Liver (tissue), 9 donors: ENCODE data around the gene CSNK1G2. TPM values are rescaled to one million over a fixed set of nuclear protein-coding genes. Genes with fewer than 3 reads are reported as not detected.

Experiments used
- DNase-seq: peaks from one replicate; pipeline ENCODE4 v3.0.0-alpha.2; 2017; ENCODE audit warnings: low spot score
- H3K27ac ChIP-seq, 2 donors: one replicate each; pipeline ENCODE4 v1.7.0; 2013; ENCODE audit warnings: inconsistent platforms in 2 of 2, low read length in 2 of 2, control low read depth in 1 of 2, low read depth in 1 of 2, mild to moderate bottlenecking in 1 of 2
- H3K27me3 ChIP-seq, 4 donors: one replicate each; pipeline versions ENCODE4 v1.6.1 to v1.7.0; 2013; ENCODE audit warnings: low read length in 3 of 4, inconsistent platforms in 1 of 4, mild to moderate bottlenecking in 1 of 4, moderate library complexity in 1 of 4; ENCODE audit not compliant: control insufficient read depth in 4 of 4, insufficient read depth in 4 of 4
- H3K36me3 ChIP-seq, 4 donors: one replicate each; pipeline versions ENCODE4 v1.6.1 to v1.7.0; 2013; ENCODE audit warnings: low read length in 3 of 4, mild to moderate bottlenecking in 3 of 4, low read depth in 1 of 4, moderate library complexity in 1 of 4; ENCODE audit not compliant: control insufficient read depth in 4 of 4, insufficient read depth in 3 of 4
- H3K4me1 ChIP-seq, 4 donors: one replicate each; pipeline versions ENCODE4 v1.6.1 to v1.7.0; 2013; ENCODE audit warnings: low read length in 3 of 4, mild to moderate bottlenecking in 3 of 4, moderate library complexity in 1 of 4; ENCODE audit not compliant: control insufficient read depth in 4 of 4, insufficient read depth in 4 of 4
- H3K4me3 ChIP-seq, 3 donors: one replicate each; pipeline versions ENCODE4 v1.6.1 to v1.7.0; 2013; ENCODE audit warnings: low read length in 3 of 3, control low read depth in 1 of 3, low read depth in 1 of 3, mild to moderate bottlenecking in 1 of 3
- H3K9ac ChIP-seq, 2 donors: one replicate each; pipeline ENCODE4 v1.7.0; 2013; ENCODE audit warnings: low read length in 2 of 2, mild to moderate bottlenecking in 2 of 2, moderate library complexity in 2 of 2, control low read depth in 1 of 2, low read depth in 1 of 2
- H3K9me3 ChIP-seq, 4 donors: one replicate each; pipeline versions ENCODE4 v1.6.1 to v1.7.0; 2013; ENCODE audit warnings: low read length in 3 of 4; ENCODE audit not compliant: control insufficient read depth in 4 of 4
- ATF3 ChIP-seq: IDR thresholded peaks from 2 replicates; pipeline ENCODE4 v1.6.1; 2016; ENCODE audit warnings: antibody characterized with exemption
- CTCF ChIP-seq: fragments of 150-350 bp; IDR thresholded peaks from 2 replicates; pipeline ENCODE4 v1.5.1; 2017; ENCODE audit warnings: improper control_type of control experiment, low read depth, low read length; ENCODE audit not compliant: missing input control
- EGR1 ChIP-seq, 2 donors: IDR thresholded peaks; 2 replicates each; pipeline ENCODE4 v1.6.1; 2016 to 2018; ENCODE audit warnings: antibody characterized with exemption in 2 of 2, low read depth in 2 of 2
- FOXA1 ChIP-seq: IDR thresholded peaks from 2 replicates; pipeline ENCODE4 v1.6.1; 2016; ENCODE audit warnings: antibody characterized with exemption
- FOXA2 ChIP-seq: IDR thresholded peaks from 2 replicates; pipeline ENCODE4 v1.6.1; 2016; ENCODE audit warnings: antibody characterized with exemption
- GABPA ChIP-seq, 2 donors: IDR thresholded peaks in 1 of 2; conservative IDR thresholded peaks in 1 of 2; 2 replicates each; pipeline ENCODE4 v1.6.1; 2016; ENCODE audit warnings: antibody characterized with exemption in 2 of 2, mild to moderate bottlenecking in 1 of 2, moderate library complexity in 1 of 2
- HNF4A ChIP-seq, 2 donors: conservative IDR thresholded peaks; 2 replicates each; pipeline ENCODE4 v1.6.1; 2016; ENCODE audit warnings: antibody characterized with exemption in 2 of 2, mild to moderate bottlenecking in 2 of 2
- HNF4G ChIP-seq: IDR thresholded peaks from 2 replicates; pipeline ENCODE4 v1.6.1; 2016; ENCODE audit warnings: antibody characterized with exemption
- JUND ChIP-seq, 2 donors: IDR thresholded peaks; 2 replicates each; pipeline ENCODE4 v1.6.1; 2016; ENCODE audit warnings: antibody characterized with exemption in 2 of 2
- MAX ChIP-seq: IDR thresholded peaks from 2 replicates; pipeline ENCODE4 v1.6.1; 2016; ENCODE audit warnings: antibody characterized with exemption
- NR2F2 ChIP-seq: IDR thresholded peaks from 2 replicates; pipeline ENCODE4 v1.6.1; 2016; ENCODE audit warnings: antibody characterized with exemption
- RAD21 ChIP-seq, 2 donors: IDR thresholded peaks; 2 replicates each; pipeline ENCODE4 v1.6.1; 2016; ENCODE audit warnings: antibody characterized with exemption in 2 of 2, mild to moderate bottlenecking in 2 of 2
- REST ChIP-seq: IDR thresholded peaks from 2 replicates; pipeline ENCODE4 v1.6.1; 2016; ENCODE audit warnings: antibody characterized with exemption, mild to moderate bottlenecking
- RXRA ChIP-seq, 2 donors: IDR thresholded peaks; 2 replicates each; pipeline ENCODE4 v1.6.1; 2017 to 2018; ENCODE audit warnings: antibody characterized with exemption in 2 of 2, mild to moderate bottlenecking in 1 of 2
- SP1 ChIP-seq: IDR thresholded peaks from 2 replicates; pipeline ENCODE4 v1.6.1; 2018; ENCODE audit warnings: antibody characterized with exemption, mild to moderate bottlenecking
- TAF1 ChIP-seq: conservative IDR thresholded peaks from 2 replicates; pipeline ENCODE4 v1.6.1; 2016; ENCODE audit warnings: antibody characterized with exemption, mild to moderate bottlenecking
- YY1 ChIP-seq: IDR thresholded peaks from 2 replicates; pipeline ENCODE4 v1.6.1; 2016; ENCODE audit warnings: antibody characterized with exemption, mild to moderate bottlenecking
- ZBTB33 ChIP-seq: IDR thresholded peaks from 2 replicates; pipeline ENCODE4 v1.6.1; 2016; ENCODE audit warnings: antibody characterized with exemption
- WGBS: extraction: QIAGEN DNeasy Blood & Tissue Kit; methylation state at CpG from one replicate; pipeline ENCODE4 v1.1.7; 2013; 5-methylcytosine and 5-hydroxymethylcytosine counted together
- polyA plus RNA-seq, 2 donors: library from polyadenylated mRNA; stranded (reverse) in 1 of 2; unstranded in 1 of 2; fragments of 200-250 nt in 1 of 2; fragments of >200 nt in 1 of 2; fragmentation: Nextera tagmentation in 1 of 2; extraction: Ambion mirVana in 1 of 2; gene quantifications; one replicate each; pipeline versions ENCODE4 v1.2.1 to v1.2.3, GENCODE V29; 2013 to 2015
- total RNA-seq, 2 donors: library from RNA; depleted of rRNA; stranded (reverse); fragments of >200 nt; gene quantifications; one replicate each; pipeline ENCODE4 v1.2.3, GENCODE V29; 2014
- donor health status: healthy.
- donor health status: healthy.
- donor health status: healthy.
- donor health status: healthy.
- donor health status: healthy.

The CSNK1G2 gene
- total and polyA plus RNA-seq, 4 donors = 3.5 to 30.6 (median 23.9) TPM

- 96% methylated on average over 23 of the region's 23 CpGs for WGBS
- Histone ChIP-seq H3K4me1 (peaks cover 0 to 10% (median 5%) of the 10 kb centered on the region in 4 donors), H3K4me3 (no peak overlapping the region), H3K36me3 (peaks cover 0 to 5% (median 2%) of the 10 kb centered on the region in 4 donors), H3K27ac (no peak overlapping the region), H3K9ac (no peak overlapping the region), H3K9me3 (no peaks in the 10 kb centered on the region), H3K27me3 (no peaks in the 10 kb centered on the region)
- no peak for DNase-seq
- TF ChIP-seq GABPA (IDR thresholded peaks at IDR 0.05 in 1 of 2, conservative IDR thresholded peaks at IDR 0.05 in 1 of 2) (no peak), CTCF (no peak), REST (no peak), EGR1 (IDR thresholded peaks at IDR 0.05; ENCODE audit: low read depth in 2 of 2) (no peak), FOXA2 (no peak), SP1 (no peak), RXRA (IDR thresholded peaks at IDR 0.05) (no peak), TAF1 (no peak), HNF4A (conservative IDR thresholded peaks at IDR 0.05) (no peak), NR2F2 (no peak), RAD21 (IDR thresholded peaks at IDR 0.05) (no peak), ATF3 (no peak), MAX (no peak), JUND (IDR thresholded peaks at IDR 0.05) (no peak), FOXA1 (no peak), HNF4G (no peak), ZBTB33 (no peak), YY1 (no peak)
Observed at GRCh38 chr19:1962674-1963073, 21.7 kb downstream of the CSNK1G2 start.
